ENCODE data around the gene PITPNC1. TPM values are rescaled to one million over a fixed set of nuclear protein-coding genes. Genes with fewer than 3 reads are reported as not detected.

The PITPNC1 gene
- total RNA-seq, 2 donors from 2014 or later: 10.8 to 20.4 TPM

GRCh38 chr17:67399676-67400075 lies 22.6 kb downstream of the PITPNC1 start:
- H3K36me3 ChIP-seq: no peaks in the 10 kb centered on the region
- H3K4me1 ChIP-seq: peaks cover 8% of the 10 kb centered on the region
- H3K4me3 ChIP-seq: no peak overlapping the region
- intact Hi-C loops (cut with DNase I): no loop called here
- no peak overlapping the region for H3K27ac ChIP-seq
- no peak for TF ChIP-seq CTCF (IDR thresholded peaks at IDR 0.05)
- no peak overlapping the region for H3K9ac ChIP-seq (ENCODE audit: low read depth in 2 of 2, low read length in 2 of 2)
- DNase-seq: no peak
- H3K9me3 ChIP-seq: no peaks in the 10 kb centered on the region
- no peaks in the 10 kb centered on the region for H3K27me3 ChIP-seq

GRCh38 chr17:67400193-67400592 lies 23.1 kb downstream of the PITPNC1 start:
- H3K27ac ChIP-seq: no peak overlapping the region
- peaks cover 8% of the 10 kb centered on the region for H3K4me1 ChIP-seq
- no peak overlapping the region for H3K4me3 ChIP-seq
- no peak for TF ChIP-seq CTCF (IDR thresholded peaks at IDR 0.05)
- DNase-seq: no peak
- no peaks in the 10 kb centered on the region for H3K36me3 ChIP-seq
- no peaks in the 10 kb centered on the region for H3K9me3 ChIP-seq
- H3K27me3 ChIP-seq: no peaks in the 10 kb centered on the region
- no peak overlapping the region for H3K9ac ChIP-seq (ENCODE audit: low read depth in 2 of 2, low read length in 2 of 2)
- intact Hi-C loops (cut with DNase I): no loop called here

- Histone ChIP-seq H3K4me1 (peaks cover 8% of the 10 kb centered on the region), H3K9me3 (no peaks in the 10 kb centered on the region), H3K27me3 (no peaks in the 10 kb centered on the region), H3K27ac (no peak overlapping the region), H3K36me3 (no peaks in the 10 kb centered on the region), H3K9ac (ENCODE audit: low read depth in 2 of 2, low read length in 2 of 2) (no peak overlapping the region), H3K4me3 (no peak overlapping the region)
- intact Hi-C loops (cut with DNase I): no loop called here
- TF ChIP-seq CTCF (IDR thresholded peaks at IDR 0.05): no peak
- DNase-seq: no peak
Observed at GRCh38 chr17:67401106-67401505, 24.0 kb downstream of the PITPNC1 start.

- Histone ChIP-seq H3K9ac (ENCODE audit: low read depth in 2 of 2, low read length in 2 of 2) (no peak overlapping the region), H3K4me3 (no peak overlapping the region), H3K27me3 (no peaks in the 10 kb centered on the region), H3K4me1 (peaks cover 8% of the 10 kb centered on the region), H3K9me3 (no peaks in the 10 kb centered on the region), H3K36me3 (no peaks in the 10 kb centered on the region), H3K27ac (no peak overlapping the region)
- no peak for DNase-seq
- no peak for TF ChIP-seq CTCF (IDR thresholded peaks at IDR 0.05)
- intact Hi-C loops (cut with DNase I): no loop called here
Observed at GRCh38 chr17:67401598-67402504, 24.8 kb downstream of the PITPNC1 start.

GRCh38 chr17:67403065-67403464 lies 26.0 kb downstream of the PITPNC1 start:
- Histone ChIP-seq H3K9ac (ENCODE audit: low read depth in 2 of 2, low read length in 2 of 2) (no peak overlapping the region), H3K27me3 (no peaks in the 10 kb centered on the region), H3K27ac (no peak overlapping the region), H3K36me3 (no peaks in the 10 kb centered on the region), H3K4me1 (peaks cover 8% of the 10 kb centered on the region), H3K4me3 (no peak overlapping the region), H3K9me3 (no peaks in the 10 kb centered on the region)
- no peak for DNase-seq
- intact Hi-C loops (cut with DNase I): no loop called here
- TF ChIP-seq CTCF (IDR thresholded peaks at IDR 0.05): no peak

All from colonic mucosa (tissue), 4 donors.